GM12878 (cell line): ENCODE measurements around the gene PDCD7. TPM values are rescaled to one million over a fixed set of nuclear protein-coding genes. Genes with fewer than 3 reads are reported as not detected.
"Not testable (repeated sequence)": the region's sequence is repeated elsewhere in the genome, so short reads cannot be mapped to it uniquely, and the experiment has no call there.

Source experiments
- ATAC-seq: fragments of 200-7000 bp; cut with Tn5 transposase; 3 replicates; pipeline ENCODE4 v1.9.1; 2020; ENCODE audit warnings: mild to moderate bottlenecking, moderate library complexity
- BruUV-seq: library from RNA; stranded (reverse); fragments of 400-500 nt; replicated peaks from 2 replicates; lab custom pipeline; 2021; lab: Mats Ljungman, UMichigan
- CTCF ChIA-PET: fragments of 300-600 bp; sonication (Branson Sonifier 250); formaldehyde crosslinking; extraction: SDS; loops from one replicate; lab custom pipeline; 2021; ENCODE audit warnings: inconsistent platforms; lab: Yijun Ruan, JAX
- POLR2A ChIA-PET: fragments of 350-600 bp; formaldehyde crosslinking; extraction: SDS; loops from one replicate; lab custom pipeline; 2021; ENCODE audit warnings: inconsistent platforms; lab: Charles Lee
- RAD21 ChIA-PET: fragments of 300-600 bp; sonication (Branson Sonifier 250); formaldehyde crosslinking; loops from one replicate; lab custom pipeline; 2023; ENCODE audit warnings: antibody characterized with exemption; ENCODE audit not compliant: unreplicated experiment; lab: Charles Lee
- SMC1A ChIA-PET: fragments of 300-600 bp; sonication (Branson Sonifier 250); formaldehyde crosslinking; loops from one replicate; lab custom pipeline; 2023; ENCODE audit not compliant: unreplicated experiment, uncharacterized antibody; lab: Charles Lee
- DNase-seq: peaks from one replicate; pipeline ENCODE4 v3.0.0-alpha.2; 2011; ENCODE audit warnings: low read depth, low spot score
- FAIRE-seq: peaks from 3 replicates; lab custom pipeline; 2011; peaks lifted over from hg19 to GRCh38; lab: Jason Lieb, UNC
- H2AFZ ChIP-seq: 2 replicates; pipeline ENCODE4 v1.6.0; 2011; ENCODE audit warnings: low read depth, low read length, control low read depth; ENCODE audit not compliant: control insufficient read depth
- H3K27ac ChIP-seq: 2 replicates; pipeline ENCODE4 v1.5.1; 2011; ENCODE audit warnings: control low read depth; ENCODE audit not compliant: control insufficient read depth, insufficient read depth
- H3K27me3 ChIP-seq, 2 experiments: replicated peaks in 1 of 2; 2 replicates each; pipeline versions ENCODE4 v1.6.0 to v1.6.1; 2011; ENCODE audit warnings: low read length in 1 of 2; ENCODE audit not compliant: control insufficient read depth in 2 of 2, insufficient read depth in 2 of 2
- H3K36me3 ChIP-seq, 2 experiments: 2 replicates each; pipeline ENCODE4 v1.5.1; 2011; ENCODE audit warnings: low read length in 1 of 2; ENCODE audit not compliant: control insufficient read depth in 2 of 2, insufficient read depth in 2 of 2
- H3K4me1 ChIP-seq: 2 replicates; pipeline ENCODE4 v1.6.1; 2011; ENCODE audit warnings: mild to moderate bottlenecking, low read length, moderate library complexity, mixed read lengths; ENCODE audit not compliant: control insufficient read depth, insufficient read depth
- H3K4me2 ChIP-seq: 2 replicates; pipeline ENCODE4 v1.6.0; 2011; ENCODE audit warnings: control low read depth; ENCODE audit not compliant: control insufficient read depth, insufficient read depth
- H3K4me3 ChIP-seq: fragments of 200-600 bp; sonication (generic); 2 replicates; pipeline ENCODE4 v1.5.1; 2016
- H3K79me2 ChIP-seq: 2 replicates; pipeline ENCODE4 v1.6.0; 2011; ENCODE audit warnings: low read length; ENCODE audit not compliant: control insufficient read depth, insufficient read depth
- H3K9ac ChIP-seq: 2 replicates; pipeline ENCODE4 v1.8.0; 2011; ENCODE audit warnings: low read length, control low read depth, mixed read lengths; ENCODE audit not compliant: control insufficient read depth, insufficient read depth
- H3K9me3 ChIP-seq: replicated peaks from 3 replicates; pipeline ENCODE4 v1.5.1; 2011; ENCODE audit warnings: mild to moderate bottlenecking, low read length; ENCODE audit not compliant: control insufficient read depth, insufficient read depth
- H4K20me1 ChIP-seq: 2 replicates; pipeline ENCODE4 v1.6.0; 2011; ENCODE audit not compliant: control insufficient read depth, insufficient read depth
- ETV6 ChIP-seq, 2 experiments: fragments of 450-650 bp in 1 of 2; IDR thresholded peaks in 1 of 2; conservative IDR thresholded peaks in 1 of 2; 2 replicates each; pipeline ENCODE4 v1.6.1; 2014; ENCODE audit warnings: antibody characterized with exemption in 1 of 2, borderline replicate concordance in 1 of 2, low read depth in 1 of 2, mild to moderate bottlenecking in 1 of 2, moderate library complexity in 1 of 2
- IKZF1 ChIP-seq: fragments of 450-650 bp; conservative IDR thresholded peaks from 2 replicates; pipeline ENCODE4 v1.6.1; 2017; ENCODE audit warnings: antibody characterized with exemption, mild to moderate bottlenecking
- MYB ChIP-seq: fragments of 150-350 bp; IDR thresholded peaks from 2 replicates; pipeline ENCODE4 v1.6.1; 2014; ENCODE audit warnings: mild to moderate bottlenecking, low read depth, low read length, borderline replicate concordance
- NRF1 ChIP-seq: conservative IDR thresholded peaks from 2 replicates; pipeline ENCODE4 v1.6.1; 2011; ENCODE audit warnings: mild to moderate bottlenecking, low read depth, low read length, improper control_type of control experiment
- POLR2A ChIP-seq: IDR thresholded peaks from 2 replicates; pipeline ENCODE4 v1.6.1; 2011; ENCODE audit warnings: low read depth, mild to moderate bottlenecking, low read length
- RBBP5 ChIP-seq: fragments of 200-600 bp; sonication (generic); conservative IDR thresholded peaks from 2 replicates; pipeline ENCODE4 v1.6.1; 2016
- SREBF2 ChIP-seq: IDR thresholded peaks from 2 replicates; pipeline ENCODE4 v1.6.1; 2012; ENCODE audit warnings: mild to moderate bottlenecking, low read length
- TAF1 ChIP-seq: IDR thresholded peaks from 2 replicates; pipeline ENCODE4 v1.6.1; 2011; ENCODE audit warnings: mild to moderate bottlenecking, low read depth, low read length, borderline replicate concordance
- TCF3 ChIP-seq: IDR thresholded peaks from 2 replicates; pipeline ENCODE4 v1.6.1; 2012; ENCODE audit warnings: low read depth, mild to moderate bottlenecking, low read length, borderline replicate concordance; ENCODE audit not compliant: insufficient read depth
- ZZZ3 ChIP-seq: IDR thresholded peaks from 2 replicates; pipeline ENCODE4 v1.6.1; 2011; ENCODE audit warnings: low read depth; ENCODE audit not compliant: control insufficient read depth, insufficient read length
- WGBS: methylation state at CpG from one replicate; pipeline ENCODE4 v1.1.6; 2016; ENCODE audit warnings: low lambda C conversion rate; ENCODE audit not compliant: insufficient replicate concordance, insufficient coverage; ENCODE audit errors: missing lambda C conversion rate; 5-methylcytosine and 5-hydroxymethylcytosine counted together
- in situ Hi-C: fragments of 300-500 bp; cut with MboI; formaldehyde crosslinking; loops from 9 replicates; pipeline ENCODE4 v1.14.3; 2018; ENCODE audit warnings: mixed read lengths
- intact Hi-C: fragments of 100-400 bp; cut with micrococcal nuclease; formaldehyde crosslinking; loops from one replicate; pipeline ENCODE4 v1.14.2; 2022; ENCODE audit not compliant: unreplicated experiment
- polyA plus RNA-seq, 11 experiments: library from polyadenylated mRNA; depleted of rRNA in 4 of 11; unstranded in 6 of 11; stranded (reverse) in 5 of 11; fragments of >200 nt; fragmentation: Nextera tagmentation in 4 of 11; fragmentation: Illumina TruSeq in 1 of 11; extraction: Ambion mirVana in 4 of 11; extraction: Trizol in 1 of 11; gene quantifications; 1 replicate in 1 of 11; 2 replicates in 10 of 11; pipeline versions ENCODE4 v1.2.1 to v1.2.3, GENCODE V29; 2011 to 2016; ENCODE audit warnings: inconsistent platforms in 2 of 11, missing spikeins in 2 of 11, low read depth in 1 of 11
- total RNA-seq, 4 experiments: library from RNA; depleted of rRNA in 3 of 4; stranded (reverse); fragments of >200 nt in 3 of 4; fragmentation: Illumina TruSeq in 1 of 4; extraction: Trizol in 1 of 4; gene quantifications; 2 replicates each; pipeline versions ENCODE4 v1.2.1 to v1.2.3, GENCODE V29; 2013 to 2021
- TF ChIP-seq, protein P1 (sequence below): IDR thresholded peaks from 2 replicates; pipeline ENCODE4 v1.6.1; 2011; ENCODE audit warnings: borderline replicate concordance, low read depth, mild to moderate bottlenecking, moderate library complexity, low read length; ENCODE audit not compliant: insufficient read depth, poor library complexity, severe bottlenecking
- TF ChIP-seq, protein P2 (sequence below): fragments of 450-650 bp; IDR thresholded peaks from 2 replicates; pipeline ENCODE4 v1.6.1; 2014; ENCODE audit warnings: mild to moderate bottlenecking
- TF ChIP-seq, protein P3 (sequence below): fragments of 150-350 bp; IDR thresholded peaks from 2 replicates; pipeline ENCODE4 v1.6.1; 2014; ENCODE audit warnings: mild to moderate bottlenecking, low read depth, low read length

PDCD7 gene
- total and polyA plus RNA-seq, 10 of the 15 experiments (the other 5 are each of a cell fraction or from before 2014, with no cell fraction given) = 4.2 to 24.2 (median 13.4) TPM

DNA sequence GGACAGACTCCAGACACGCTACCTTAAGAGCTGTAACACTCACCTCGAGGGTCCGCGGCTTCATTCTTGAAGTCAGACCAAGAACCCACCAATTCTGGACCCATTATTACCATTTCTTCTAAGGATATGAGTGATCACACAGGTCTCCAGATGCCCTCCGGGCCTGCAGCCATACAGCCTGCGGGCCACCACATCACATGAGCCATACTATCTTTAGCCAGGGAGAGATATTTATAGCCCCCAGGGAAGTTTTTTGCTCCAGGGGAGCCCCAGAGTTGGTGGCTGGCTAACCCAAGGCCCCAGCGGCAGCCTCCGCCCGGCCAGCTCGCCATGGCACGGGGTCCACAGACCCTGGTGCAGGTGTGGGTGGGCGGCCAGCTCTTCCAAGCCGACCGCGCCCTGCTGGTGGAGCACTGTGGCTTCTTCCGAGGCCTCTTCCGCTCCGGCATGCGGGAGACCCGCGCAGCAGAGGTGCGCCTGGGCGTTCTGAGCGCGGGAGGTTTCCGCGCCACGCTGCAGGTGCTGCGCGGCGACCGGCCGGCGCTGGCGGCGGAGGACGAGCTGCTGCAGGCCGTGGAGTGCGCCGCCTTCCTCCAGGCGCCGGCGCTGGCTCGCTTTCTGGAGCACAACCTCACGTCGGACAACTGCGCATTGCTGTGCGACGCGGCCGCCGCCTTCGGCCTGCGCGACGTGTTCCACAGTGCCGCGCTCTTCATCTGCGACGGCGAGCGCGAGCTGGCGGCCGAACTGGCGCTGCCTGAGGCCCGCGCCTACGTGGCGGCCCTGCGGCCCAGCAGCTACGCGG is 56.9 kb downstream of the PDCD7 start, which contains the start of gene KBTBD13 (continued):
- TF ChIP-seq, protein P1, sequence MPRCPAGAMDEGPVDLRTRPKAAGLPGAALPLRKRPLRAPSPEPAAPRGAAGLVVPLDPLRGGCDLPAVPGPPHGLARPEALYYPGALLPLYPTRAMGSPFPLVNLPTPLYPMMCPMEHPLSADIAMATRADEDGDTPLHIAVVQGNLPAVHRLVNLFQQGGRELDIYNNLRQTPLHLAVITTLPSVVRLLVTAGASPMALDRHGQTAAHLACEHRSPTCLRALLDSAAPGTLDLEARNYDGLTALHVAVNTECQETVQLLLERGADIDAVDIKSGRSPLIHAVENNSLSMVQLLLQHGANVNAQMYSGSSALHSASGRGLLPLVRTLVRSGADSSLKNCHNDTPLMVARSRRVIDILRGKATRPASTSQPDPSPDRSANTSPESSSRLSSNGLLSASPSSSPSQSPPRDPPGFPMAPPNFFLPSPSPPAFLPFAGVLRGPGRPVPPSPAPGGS = no peak
- TF ChIP-seq, protein P2, sequence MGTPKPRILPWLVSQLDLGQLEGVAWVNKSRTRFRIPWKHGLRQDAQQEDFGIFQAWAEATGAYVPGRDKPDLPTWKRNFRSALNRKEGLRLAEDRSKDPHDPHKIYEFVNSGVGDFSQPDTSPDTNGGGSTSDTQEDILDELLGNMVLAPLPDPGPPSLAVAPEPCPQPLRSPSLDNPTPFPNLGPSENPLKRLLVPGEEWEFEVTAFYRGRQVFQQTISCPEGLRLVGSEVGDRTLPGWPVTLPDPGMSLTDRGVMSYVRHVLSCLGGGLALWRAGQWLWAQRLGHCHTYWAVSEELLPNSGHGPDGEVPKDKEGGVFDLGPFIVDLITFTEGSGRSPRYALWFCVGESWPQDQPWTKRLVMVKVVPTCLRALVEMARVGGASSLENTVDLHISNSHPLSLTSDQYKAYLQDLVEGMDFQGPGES = no peak
- TF ChIP-seq SREBF2 = no peak
- no peak for TF ChIP-seq RBBP5
- TF ChIP-seq, protein P3, sequence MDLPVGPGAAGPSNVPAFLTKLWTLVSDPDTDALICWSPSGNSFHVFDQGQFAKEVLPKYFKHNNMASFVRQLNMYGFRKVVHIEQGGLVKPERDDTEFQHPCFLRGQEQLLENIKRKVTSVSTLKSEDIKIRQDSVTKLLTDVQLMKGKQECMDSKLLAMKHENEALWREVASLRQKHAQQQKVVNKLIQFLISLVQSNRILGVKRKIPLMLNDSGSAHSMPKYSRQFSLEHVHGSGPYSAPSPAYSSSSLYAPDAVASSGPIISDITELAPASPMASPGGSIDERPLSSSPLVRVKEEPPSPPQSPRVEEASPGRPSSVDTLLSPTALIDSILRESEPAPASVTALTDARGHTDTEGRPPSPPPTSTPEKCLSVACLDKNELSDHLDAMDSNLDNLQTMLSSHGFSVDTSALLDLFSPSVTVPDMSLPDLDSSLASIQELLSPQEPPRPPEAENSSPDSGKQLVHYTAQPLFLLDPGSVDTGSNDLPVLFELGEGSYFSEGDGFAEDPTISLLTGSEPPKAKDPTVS = no peak
- no peak for TF ChIP-seq ETV6 (conservative IDR thresholded peaks at IDR 0.05 in 1 of 2, IDR thresholded peaks at IDR 0.05 in 1 of 2; ENCODE audit: borderline replicate concordance in 1 of 2, low read depth in 1 of 2)
- TF ChIP-seq TAF1 = no peak
- TF ChIP-seq NRF1 = no peak
- no peak for TF ChIP-seq ZZZ3
- TF ChIP-seq POLR2A = no peak
- no peak for TF ChIP-seq MYB
- no peak for TF ChIP-seq TCF3
- TF ChIP-seq IKZF1 = no peak

DNA sequence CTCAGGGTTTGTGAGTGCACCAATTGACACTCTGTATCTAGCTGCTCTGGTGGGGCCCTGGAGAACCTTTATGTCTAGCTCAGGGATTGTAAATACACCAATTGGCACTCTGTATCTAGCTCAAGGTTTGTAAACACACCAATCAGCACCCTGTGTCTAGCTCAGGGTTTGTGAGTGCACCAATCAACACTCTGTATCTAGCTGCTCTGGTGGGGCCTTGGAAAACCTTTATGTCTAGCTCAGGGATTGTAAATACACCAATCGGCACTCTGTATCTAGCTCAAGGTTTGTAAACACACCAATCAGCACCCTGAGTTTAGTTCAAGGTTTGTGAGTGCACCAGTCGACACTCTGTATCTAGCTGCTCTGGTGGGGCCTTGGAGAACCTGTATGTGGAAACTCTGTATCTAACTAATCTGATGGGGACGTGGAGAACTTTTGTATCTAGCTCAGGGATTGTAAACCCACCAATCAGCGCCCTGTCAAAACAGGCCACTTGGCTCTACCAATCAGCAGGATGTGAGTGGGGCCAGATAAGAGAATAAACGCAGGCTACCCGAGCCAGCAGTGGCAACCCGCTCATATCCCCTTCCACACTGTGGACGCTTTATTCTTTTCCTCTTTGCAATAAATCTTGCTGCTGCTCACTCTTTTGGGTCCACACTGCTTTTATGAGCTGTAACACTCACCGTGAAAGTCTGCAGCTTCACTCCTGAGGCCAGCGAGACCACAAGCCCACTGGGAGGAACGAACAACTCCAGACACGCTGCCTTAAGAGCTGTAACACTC is 57.8 kb downstream of the PDCD7 start:
- FAIRE-seq, H3K79me2 ChIP-seq, DNase-seq, H3K4me2 ChIP-seq, in situ Hi-C loops, H3K9ac ChIP-seq, H4K20me1 ChIP-seq, BruUV-seq, H3K9me3 ChIP-seq, H2AFZ ChIP-seq, H3K4me3 ChIP-seq, ATAC-seq, SMC1A ChIA-PET, intact Hi-C loops, H3K36me3 ChIP-seq, H3K4me1 ChIP-seq, H3K27ac ChIP-seq, POLR2A ChIA-PET, H3K27me3 ChIP-seq: not testable (repeated sequence)
- ChIA-PET CTCF (interaction anchor here (0.8 to 2.6 kb wide), 2 partner anchors 42 kb away, joined by 3 to 17 read pairs; no protein-coding TSS in a partner anchor), RAD21 (interaction anchor here (1.2 kb wide), 1 partner anchor 41 kb away, joined by 3 read pairs; no protein-coding TSS in a partner anchor)
- whole genome bisulfite sequencing = 70% methylated on average over 12 of the region's 12 CpGs
